BLaER1 (cell line): ENCODE measurements around the gene UBE3C.
"Not testable (repeated sequence)": the region's sequence is repeated elsewhere in the genome, so short reads cannot be mapped to it uniquely, and the experiment has no call there.

ENCODE experiments used
- H3K27ac ChIP-seq: shearing (Covaris generic); formaldehyde crosslinking; 2 replicates; pipeline ENCODE4 v1.8.1; 2022
- H3K27me3 ChIP-seq: shearing (Covaris generic); formaldehyde crosslinking; 2 replicates; pipeline ENCODE4 v1.8.1; 2022
- H3K36me3 ChIP-seq: shearing (Covaris generic); formaldehyde crosslinking; 2 replicates; pipeline ENCODE4 v1.8.1; 2022
- H3K4me1 ChIP-seq: shearing (Covaris generic); formaldehyde crosslinking; 2 replicates; pipeline ENCODE4 v1.8.1; 2022
- H3K4me2 ChIP-seq: shearing (Covaris generic); formaldehyde crosslinking; 2 replicates; pipeline ENCODE4 v1.8.1; 2022
- H3K4me3 ChIP-seq: shearing (Covaris generic); formaldehyde crosslinking; 2 replicates; pipeline ENCODE4 v1.8.1; 2022
- H3K9ac ChIP-seq: shearing (Covaris generic); formaldehyde crosslinking; 2 replicates; pipeline ENCODE4 v1.8.1; 2022
- H3K9me3 ChIP-seq: shearing (Covaris generic); formaldehyde crosslinking; 2 replicates; pipeline ENCODE4 v1.8.1; 2022
- H4K20me1 ChIP-seq: shearing (Covaris generic); formaldehyde crosslinking; 2 replicates; pipeline ENCODE4 v1.8.1; 2022
- Cebpa-rat ChIP-seq: shearing (Covaris generic); IDR thresholded peaks from 2 replicates; pipeline ENCODE4 v1.8.1; 2022

Gene UBE3C

DNA sequence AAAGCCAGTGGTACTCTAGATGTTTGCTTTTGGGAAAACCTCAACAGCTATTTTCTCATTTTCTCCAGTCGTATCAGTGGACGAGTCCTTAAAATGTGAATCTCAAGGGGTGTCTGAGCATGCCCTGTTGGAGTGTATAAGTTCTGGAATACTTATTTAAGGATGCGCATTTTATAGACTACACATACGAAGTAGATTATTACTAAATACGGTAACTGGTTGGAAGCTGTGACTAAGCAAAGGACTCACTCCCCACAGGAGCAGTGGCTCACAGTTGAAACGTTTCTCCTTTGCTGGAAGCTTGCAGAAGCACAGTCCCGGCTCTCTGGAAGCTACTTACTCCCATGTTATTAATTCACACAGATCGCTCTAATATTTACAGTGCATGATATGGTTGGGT lies 107.3 kb downstream of the UBE3C start:
- Histone ChIP-seq H4K20me1 (no peaks in the 10 kb centered on the region), H3K4me1 (no peaks in the 10 kb centered on the region), H3K27me3 (no peaks in the 10 kb centered on the region), H3K4me2 (no peak overlapping the region), H3K27ac (no peak overlapping the region), H3K9ac (no peak overlapping the region), H3K36me3 (peaks cover 73% of the 10 kb centered on the region), H3K9me3 (no peaks in the 10 kb centered on the region), H3K4me3 (no peak overlapping the region)
- TF ChIP-seq Cebpa-rat: no peak

DNA sequence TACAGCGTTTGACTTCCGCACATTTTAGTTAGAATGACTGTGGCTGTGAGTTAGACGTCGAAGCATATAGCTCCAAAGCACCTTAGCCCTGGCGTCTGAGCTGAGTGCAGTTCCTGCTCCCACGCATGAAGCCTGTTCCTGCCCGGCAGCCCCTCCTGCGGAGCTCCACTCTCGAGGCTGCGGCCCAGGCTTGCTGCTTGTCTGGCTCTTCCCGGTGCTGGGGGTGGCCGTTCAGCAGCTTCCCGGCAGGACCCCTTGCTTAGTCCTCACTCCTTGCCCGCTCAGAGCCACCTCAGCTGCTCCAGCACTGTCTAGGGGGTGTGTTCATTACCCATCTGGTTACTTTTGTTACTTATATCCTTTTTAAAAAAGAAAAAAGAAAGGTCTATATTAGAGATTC lies 109.9 kb downstream of the UBE3C start:
- Histone ChIP-seq H3K27ac (no peak overlapping the region), H3K4me1 (no peaks in the 10 kb centered on the region), H3K9me3 (no peaks in the 10 kb centered on the region), H3K4me3 (no peak overlapping the region), H3K27me3 (no peaks in the 10 kb centered on the region), H3K9ac (no peak overlapping the region), H3K4me2 (no peak overlapping the region), H3K36me3 (peaks cover 80% of the 10 kb centered on the region), H4K20me1 (no peaks in the 10 kb centered on the region)
- TF ChIP-seq Cebpa-rat: no peak

DNA sequence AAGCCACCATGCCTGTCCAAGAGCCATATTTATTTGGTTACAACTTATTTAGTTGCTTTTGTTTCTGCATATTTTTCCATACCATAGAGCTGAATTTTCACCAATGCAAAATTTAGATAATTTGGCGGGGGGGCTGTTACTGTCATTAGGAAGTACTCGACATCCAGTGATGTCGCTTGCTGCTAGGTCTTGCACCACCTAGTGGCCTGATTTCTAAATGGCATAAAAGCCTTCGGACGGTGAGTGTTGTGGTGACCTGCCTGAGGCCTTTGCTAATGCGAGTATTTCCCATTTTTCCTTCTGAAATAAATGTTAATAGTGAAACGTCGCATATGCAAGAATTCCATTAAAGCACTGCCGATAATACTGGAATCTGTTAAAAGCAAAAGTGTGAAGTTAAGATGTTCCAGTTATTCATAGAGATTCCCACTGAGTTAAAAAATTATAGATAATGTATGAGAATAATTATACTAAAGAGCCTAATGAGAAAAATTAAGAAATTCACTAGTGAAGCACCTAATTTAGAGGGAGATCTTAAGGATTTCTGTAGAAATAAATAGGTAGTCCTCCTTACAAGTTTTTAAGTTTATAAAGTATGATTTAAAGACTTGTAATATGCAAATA lies 112.0 kb downstream of the UBE3C start:
- Histone ChIP-seq H3K27me3 (no peaks in the 10 kb centered on the region), H3K4me2 (no peak overlapping the region), H3K9me3 (no peaks in the 10 kb centered on the region), H4K20me1 (no peaks in the 10 kb centered on the region), H3K27ac (no peak overlapping the region), H3K4me3 (no peak overlapping the region), H3K4me1 (no peaks in the 10 kb centered on the region), H3K36me3 (peaks cover 94% of the 10 kb centered on the region), H3K9ac (no peak overlapping the region)
- no peak for TF ChIP-seq Cebpa-rat

DNA sequence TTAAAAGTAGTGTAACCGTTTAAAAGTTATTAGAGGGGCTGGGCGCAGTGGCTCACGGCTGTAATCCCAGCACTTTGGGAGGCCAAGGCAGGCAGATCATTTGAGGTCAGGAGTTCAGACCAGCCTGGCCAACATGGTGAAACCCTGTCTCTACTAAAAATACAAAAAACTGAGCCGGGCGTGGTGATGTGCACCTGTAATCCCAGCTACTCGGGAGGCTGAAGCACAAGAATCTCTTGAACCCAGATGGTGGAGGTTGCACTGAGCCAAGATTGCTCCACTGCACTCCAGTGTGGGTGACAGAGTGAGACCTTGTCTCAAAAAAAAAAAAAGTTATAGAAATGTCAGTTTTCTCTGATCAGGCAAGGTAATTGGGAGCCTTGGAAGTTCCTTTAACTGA lies 113.1 kb downstream of the UBE3C start:
- H3K27ac ChIP-seq, H3K9ac ChIP-seq, H3K4me2 ChIP-seq, H4K20me1 ChIP-seq, H3K27me3 ChIP-seq, H3K4me3 ChIP-seq, H3K4me1 ChIP-seq, H3K9me3 ChIP-seq: not testable (repeated sequence)
- H3K36me3 ChIP-seq: peaks cover 94% of the 10 kb centered on the region

DNA sequence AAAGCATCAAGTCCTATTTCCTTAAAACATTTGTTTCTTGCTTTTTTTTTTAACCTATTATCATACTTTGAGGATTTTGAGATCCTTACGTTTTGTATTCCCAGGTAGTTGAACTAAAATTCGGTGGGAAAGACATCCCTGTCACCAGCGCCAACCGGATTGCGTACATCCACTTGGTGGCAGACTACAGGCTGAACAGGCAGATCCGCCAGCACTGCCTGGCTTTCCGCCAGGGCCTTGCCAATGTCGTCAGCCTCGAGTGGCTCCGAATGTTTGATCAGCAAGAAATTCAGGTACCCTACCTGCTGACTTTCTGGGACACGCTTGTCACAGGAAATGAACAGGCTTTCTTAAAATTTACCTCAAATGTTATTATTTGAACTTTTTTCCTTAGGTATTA lies 115.1 kb downstream of the UBE3C start:
- H3K36me3 ChIP-seq: peaks cover 94% of the 10 kb centered on the region
- no peaks in the 10 kb centered on the region for H3K4me1 ChIP-seq
- no peak overlapping the region for H3K4me3 ChIP-seq
- no peaks in the 10 kb centered on the region for H3K9me3 ChIP-seq
- no peak for TF ChIP-seq Cebpa-rat
- no peak overlapping the region for H3K4me2 ChIP-seq
- H3K27ac ChIP-seq: no peak overlapping the region
- H3K9ac ChIP-seq: no peak overlapping the region
- H3K27me3 ChIP-seq: no peaks in the 10 kb centered on the region
- no peaks in the 10 kb centered on the region for H4K20me1 ChIP-seq

DNA sequence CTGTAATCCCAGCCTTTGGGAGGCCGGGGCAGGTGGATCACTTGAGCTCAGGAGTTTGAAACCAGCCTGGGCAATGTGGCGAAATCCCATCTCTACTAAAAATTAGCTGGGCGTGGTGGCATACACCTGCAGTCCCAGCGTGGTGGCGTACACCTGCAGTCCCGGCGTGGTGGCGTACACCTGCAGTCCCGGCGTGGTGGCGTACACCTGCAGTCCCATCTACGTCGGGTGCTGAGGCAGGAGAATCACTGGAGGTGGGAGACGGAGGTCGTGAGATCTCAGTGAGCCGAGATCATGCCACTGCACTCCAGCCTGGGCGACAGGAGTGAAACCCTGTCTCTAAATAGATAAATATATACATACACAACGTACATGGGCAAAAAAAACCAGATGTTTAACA lies 116.1 kb downstream of the UBE3C start:
- not testable (repeated sequence) for H3K9me3 ChIP-seq, H3K4me2 ChIP-seq, H4K20me1 ChIP-seq, H3K4me1 ChIP-seq, H3K27me3 ChIP-seq, H3K27ac ChIP-seq, H3K9ac ChIP-seq, H3K4me3 ChIP-seq
- H3K36me3 ChIP-seq: peaks cover 94% of the 10 kb centered on the region

DNA sequence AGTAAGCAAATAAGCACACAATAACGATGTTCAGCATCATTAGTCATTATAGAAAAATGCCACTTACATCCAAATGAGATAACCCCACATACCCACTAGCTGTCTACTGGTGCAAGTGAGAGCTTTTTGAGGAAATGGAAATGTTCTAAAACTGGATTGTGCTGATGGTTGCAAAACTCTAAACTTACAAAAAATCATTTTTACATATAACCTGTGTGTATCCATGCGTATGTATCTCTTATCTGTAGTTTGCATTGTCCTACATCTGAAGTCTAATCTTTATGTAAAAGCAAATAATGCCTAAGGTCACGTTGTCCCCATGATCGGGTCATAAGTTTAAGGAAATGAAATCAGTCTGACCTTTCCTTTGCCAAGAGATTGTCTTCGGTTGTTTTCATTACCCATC lies 116.5 kb downstream of the UBE3C start:
- Histone ChIP-seq H3K9ac (no peak overlapping the region), H3K27ac (no peak overlapping the region), H3K4me2 (no peak overlapping the region), H3K27me3 (no peaks in the 10 kb centered on the region), H3K4me1 (no peaks in the 10 kb centered on the region), H3K4me3 (no peak overlapping the region), H3K9me3 (no peaks in the 10 kb centered on the region), H3K36me3 (peaks cover 94% of the 10 kb centered on the region), H4K20me1 (no peaks in the 10 kb centered on the region)
- no peak for TF ChIP-seq Cebpa-rat

DNA sequence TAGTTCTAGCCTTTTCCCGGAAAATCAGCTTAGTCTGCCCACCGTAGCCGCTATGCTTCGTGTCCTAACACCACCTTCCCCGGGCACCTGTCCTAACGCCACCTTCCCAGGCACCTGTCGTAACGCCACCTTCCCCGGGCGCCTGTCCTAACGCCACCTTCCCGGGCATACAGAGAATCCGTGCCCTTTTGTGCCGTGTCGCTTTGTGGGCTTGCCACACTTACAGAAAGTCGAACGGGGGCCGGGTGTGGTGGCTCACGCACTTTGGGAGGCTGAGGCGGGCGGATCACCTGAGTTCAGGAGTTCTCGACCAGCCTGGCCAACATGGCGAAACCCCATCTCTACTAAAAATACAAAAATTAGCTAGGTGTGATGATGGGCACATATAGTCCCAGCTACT lies 124.4 kb downstream of the UBE3C start:
- no peak overlapping the region for H3K4me2 ChIP-seq
- no peak for TF ChIP-seq Cebpa-rat
- no peaks in the 10 kb centered on the region for H4K20me1 ChIP-seq
- peaks cover 87% of the 10 kb centered on the region for H3K36me3 ChIP-seq
- H3K27ac ChIP-seq: no peak overlapping the region
- H3K9ac ChIP-seq: no peak overlapping the region
- no peak overlapping the region for H3K4me3 ChIP-seq
- no peaks in the 10 kb centered on the region for H3K9me3 ChIP-seq
- no peaks in the 10 kb centered on the region for H3K27me3 ChIP-seq
- H3K4me1 ChIP-seq: no peaks in the 10 kb centered on the region

DNA sequence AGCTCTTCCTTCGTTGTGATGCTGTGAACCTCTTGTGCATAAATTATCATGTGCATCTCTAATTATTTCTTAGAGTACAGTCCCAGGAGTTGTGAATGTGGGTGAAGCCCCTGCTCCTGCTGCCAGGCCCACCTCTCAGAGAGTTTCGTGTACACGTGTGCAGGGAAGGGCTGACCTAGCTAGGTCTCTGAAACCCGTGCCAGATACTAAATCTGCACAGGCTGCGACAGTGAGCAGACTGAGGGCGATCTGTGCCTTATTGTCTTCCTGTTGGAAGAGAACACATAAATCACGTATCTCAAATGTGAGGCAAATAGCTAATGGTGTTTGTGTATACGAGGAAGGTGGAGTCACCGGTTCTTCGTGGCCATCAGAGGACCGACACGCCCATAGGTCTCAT lies 126.3 kb downstream of the UBE3C start:
- Histone ChIP-seq H3K9ac (no peak overlapping the region), H3K9me3 (no peaks in the 10 kb centered on the region), H3K4me3 (no peak overlapping the region), H3K4me1 (no peaks in the 10 kb centered on the region), H3K4me2 (no peak overlapping the region), H3K27me3 (no peaks in the 10 kb centered on the region), H3K27ac (no peak overlapping the region), H4K20me1 (no peaks in the 10 kb centered on the region; the same call in 1 of the 2 replicates), H3K36me3 (peaks cover 84% of the 10 kb centered on the region)
- TF ChIP-seq Cebpa-rat: no peak

DNA sequence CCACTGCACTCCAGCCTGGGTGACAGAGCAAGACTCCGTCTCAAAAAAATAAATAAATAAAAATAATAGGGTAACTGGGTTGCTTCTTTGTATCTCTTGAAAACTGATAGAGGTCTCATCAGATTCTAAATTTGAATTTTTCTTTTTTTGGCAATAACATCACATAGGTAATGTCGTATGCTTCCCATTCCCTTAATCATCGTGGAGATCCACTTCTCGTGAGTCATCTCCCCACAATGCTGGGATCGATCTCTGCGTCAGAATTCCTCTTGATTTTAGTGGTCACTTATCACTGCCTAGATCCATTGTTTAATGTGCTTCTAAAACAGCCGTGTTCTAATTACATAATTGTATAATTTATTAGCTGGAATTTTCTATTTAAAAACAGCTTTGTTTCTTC lies 127.5 kb downstream of the UBE3C start:
- no peak for TF ChIP-seq Cebpa-rat
- Histone ChIP-seq H3K27me3 (no peaks in the 10 kb centered on the region), H3K36me3 (peaks cover 85% of the 10 kb centered on the region)

DNA sequence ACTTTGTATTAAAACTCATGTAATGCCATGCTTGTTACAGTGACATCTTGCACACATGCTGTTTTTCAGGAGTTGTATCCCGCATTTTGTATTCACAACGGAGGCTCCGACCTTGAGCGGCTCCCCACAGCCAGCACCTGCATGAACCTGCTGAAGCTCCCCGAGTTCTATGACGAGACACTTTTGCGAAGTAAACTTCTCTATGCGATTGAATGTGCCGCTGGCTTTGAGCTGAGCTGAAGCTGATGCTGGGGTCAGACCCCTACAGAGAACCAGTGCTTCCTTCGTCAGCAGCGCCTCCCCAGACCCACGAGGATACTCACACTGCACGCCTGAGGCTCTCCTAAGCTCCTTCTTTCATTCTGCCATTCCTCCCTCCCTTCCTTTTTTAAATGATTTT lies 128.8 kb downstream of the UBE3C start:
- Histone ChIP-seq H3K9ac (no peak overlapping the region), H4K20me1 (no peaks in the 10 kb centered on the region; the same call in 1 of the 2 replicates), H3K4me3 (no peak overlapping the region), H3K9me3 (no peaks in the 10 kb centered on the region), H3K4me1 (peaks cover 16% of the 10 kb centered on the region), H3K4me2 (no peak overlapping the region), H3K27ac (no peak overlapping the region), H3K36me3 (peaks cover 88% of the 10 kb centered on the region), H3K27me3 (no peaks in the 10 kb centered on the region)
- TF ChIP-seq Cebpa-rat: no peak

More for the DNA sequence above, 127.5 kb downstream of the UBE3C start:
- Histone ChIP-seq H4K20me1 (no peaks in the 10 kb centered on the region; the same call in 1 of the 2 replicates), H3K27ac (no peak overlapping the region), H3K9ac (no peak overlapping the region), H3K4me3 (no peak overlapping the region), H3K4me1 (peaks cover 4% of the 10 kb centered on the region), H3K4me2 (no peak overlapping the region), H3K9me3 (no peaks in the 10 kb centered on the region)
